Mammary epithelial cell (primary cell): Measurements from ENCODE around the gene YBX2.
"Not testable (repeated sequence)": the region's sequence is repeated elsewhere in the genome, so short reads cannot be mapped to it uniquely, and the experiment has no call there.

Experiments used
- EZH2 ChIP-seq: IDR thresholded peaks from 2 replicates; pipeline ENCODE4 v1.6.1; 2012; ENCODE audit warnings: low read length, inconsistent platforms, borderline replicate concordance
- TF ChIP-seq, protein P1 (sequence below), 2 donors: IDR thresholded peaks in 1 of 2; conservative IDR thresholded peaks in 1 of 2; 2 replicates each; pipeline ENCODE4 v1.5.1; 2011 to 2012; ENCODE audit warnings: inconsistent platforms in 2 of 2, low read length in 2 of 2, mild to moderate bottlenecking in 2 of 2, control low read depth in 1 of 2, low read depth in 1 of 2; ENCODE audit not compliant: insufficient read depth in 1 of 2; ENCODE audit errors: extremely low read depth in 1 of 2

DNA sequence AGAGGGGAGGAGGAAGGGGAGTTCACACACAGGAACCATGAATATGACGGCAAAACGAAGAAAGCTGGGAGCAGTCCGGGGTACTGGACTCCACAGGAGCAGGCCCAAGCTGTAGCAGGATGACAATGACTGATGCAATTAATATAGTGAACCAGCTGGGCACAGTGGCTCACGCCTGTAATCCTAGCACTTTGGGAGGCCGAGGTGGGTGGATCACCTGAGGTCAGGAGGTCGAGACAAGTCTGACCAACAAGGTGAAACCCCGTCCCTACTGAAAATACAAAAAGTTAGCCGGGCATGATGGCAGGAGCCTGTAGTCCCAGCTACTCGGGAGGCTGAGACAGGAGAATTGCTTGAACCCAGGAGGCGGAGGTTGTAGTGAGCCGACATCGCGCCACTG, 41.3 kb upstream of the YBX2 start:
- TF ChIP-seq, protein P1, sequence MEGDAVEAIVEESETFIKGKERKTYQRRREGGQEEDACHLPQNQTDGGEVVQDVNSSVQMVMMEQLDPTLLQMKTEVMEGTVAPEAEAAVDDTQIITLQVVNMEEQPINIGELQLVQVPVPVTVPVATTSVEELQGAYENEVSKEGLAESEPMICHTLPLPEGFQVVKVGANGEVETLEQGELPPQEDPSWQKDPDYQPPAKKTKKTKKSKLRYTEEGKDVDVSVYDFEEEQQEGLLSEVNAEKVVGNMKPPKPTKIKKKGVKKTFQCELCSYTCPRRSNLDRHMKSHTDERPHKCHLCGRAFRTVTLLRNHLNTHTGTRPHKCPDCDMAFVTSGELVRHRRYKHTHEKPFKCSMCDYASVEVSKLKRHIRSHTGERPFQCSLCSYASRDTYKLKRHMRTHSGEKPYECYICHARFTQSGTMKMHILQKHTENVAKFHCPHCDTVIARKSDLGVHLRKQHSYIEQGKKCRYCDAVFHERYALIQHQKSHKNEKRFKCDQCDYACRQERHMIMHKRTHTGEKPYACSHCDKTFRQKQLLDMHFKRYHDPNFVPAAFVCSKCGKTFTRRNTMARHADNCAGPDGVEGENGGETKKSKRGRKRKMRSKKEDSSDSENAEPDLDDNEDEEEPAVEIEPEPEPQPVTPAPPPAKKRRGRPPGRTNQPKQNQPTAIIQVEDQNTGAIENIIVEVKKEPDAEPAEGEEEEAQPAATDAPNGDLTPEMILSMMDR (conservative IDR thresholded peaks at IDR 0.05 in 1 of 2, IDR thresholded peaks at IDR 0.05 in 1 of 2; ENCODE audit: extremely low read depth in 1 of 2, insufficient read depth in 1 of 2, low read depth in 1 of 2, low read length in 2 of 2) = not testable (repeated sequence)
- not testable (repeated sequence) for TF ChIP-seq EZH2
